HFF-Myc (cell line): Measurements from ENCODE around the gene DDX6.
"Not testable (repeated sequence)": the region's sequence is repeated elsewhere in the genome, so short reads cannot be mapped to it uniquely, and the experiment has no call there.

Source experiments
- DNase-seq: peaks from one replicate; pipeline ENCODE4 v3.0.0-alpha.2; 2011; ENCODE audit warnings: low read depth; ENCODE audit errors: extremely low read depth
- H3K4me3 ChIP-seq: replicated peaks from 2 replicates; pipeline ENCODE4 v1.5.1; 2011; ENCODE audit warnings: low read depth, mild to moderate bottlenecking, control low read depth, low read length
- TF ChIP-seq, protein P1 (sequence below): IDR thresholded peaks from 2 replicates; pipeline ENCODE4 v1.5.1; 2012; ENCODE audit warnings: mild to moderate bottlenecking, low read depth, low read length, control low read depth; ENCODE audit errors: missing control alignments

DDX6 gene

GRCh38 chr11:118820412-118821357, 29.7 kb upstream of the DDX6 start:
- DNase-seq = no peak
- no peak overlapping the region for H3K4me3 ChIP-seq
- TF ChIP-seq, protein P1, sequence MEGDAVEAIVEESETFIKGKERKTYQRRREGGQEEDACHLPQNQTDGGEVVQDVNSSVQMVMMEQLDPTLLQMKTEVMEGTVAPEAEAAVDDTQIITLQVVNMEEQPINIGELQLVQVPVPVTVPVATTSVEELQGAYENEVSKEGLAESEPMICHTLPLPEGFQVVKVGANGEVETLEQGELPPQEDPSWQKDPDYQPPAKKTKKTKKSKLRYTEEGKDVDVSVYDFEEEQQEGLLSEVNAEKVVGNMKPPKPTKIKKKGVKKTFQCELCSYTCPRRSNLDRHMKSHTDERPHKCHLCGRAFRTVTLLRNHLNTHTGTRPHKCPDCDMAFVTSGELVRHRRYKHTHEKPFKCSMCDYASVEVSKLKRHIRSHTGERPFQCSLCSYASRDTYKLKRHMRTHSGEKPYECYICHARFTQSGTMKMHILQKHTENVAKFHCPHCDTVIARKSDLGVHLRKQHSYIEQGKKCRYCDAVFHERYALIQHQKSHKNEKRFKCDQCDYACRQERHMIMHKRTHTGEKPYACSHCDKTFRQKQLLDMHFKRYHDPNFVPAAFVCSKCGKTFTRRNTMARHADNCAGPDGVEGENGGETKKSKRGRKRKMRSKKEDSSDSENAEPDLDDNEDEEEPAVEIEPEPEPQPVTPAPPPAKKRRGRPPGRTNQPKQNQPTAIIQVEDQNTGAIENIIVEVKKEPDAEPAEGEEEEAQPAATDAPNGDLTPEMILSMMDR = no peak

GRCh38 chr11:118820025-118820379, 29.0 kb upstream of the DDX6 start:
- DNase-seq, H3K4me3 ChIP-seq: not testable (repeated sequence)

- no peak for DNase-seq
- TF ChIP-seq, protein P1 = no peak
- H3K4me3 ChIP-seq = no peak overlapping the region
Measured at GRCh38 chr11:118819334-118820024, 28.5 kb upstream of the DDX6 start.

- no peak for DNase-seq
- TF ChIP-seq, protein P1 = no peak
- H3K4me3 ChIP-seq = no peak overlapping the region
Measured at GRCh38 chr11:118818130-118818529, 27.2 kb upstream of the DDX6 start.

- DNase-seq = no peak
- TF ChIP-seq, protein P1 = no peak
- no peak overlapping the region for H3K4me3 ChIP-seq
Measured at GRCh38 chr11:118813551-118813950, 22.6 kb upstream of the DDX6 start.

- no peak overlapping the region for H3K4me3 ChIP-seq
- no peak for DNase-seq
- TF ChIP-seq, protein P1 = no peak
Measured at GRCh38 chr11:118812485-118812884, 21.5 kb upstream of the DDX6 start.

DNA sequence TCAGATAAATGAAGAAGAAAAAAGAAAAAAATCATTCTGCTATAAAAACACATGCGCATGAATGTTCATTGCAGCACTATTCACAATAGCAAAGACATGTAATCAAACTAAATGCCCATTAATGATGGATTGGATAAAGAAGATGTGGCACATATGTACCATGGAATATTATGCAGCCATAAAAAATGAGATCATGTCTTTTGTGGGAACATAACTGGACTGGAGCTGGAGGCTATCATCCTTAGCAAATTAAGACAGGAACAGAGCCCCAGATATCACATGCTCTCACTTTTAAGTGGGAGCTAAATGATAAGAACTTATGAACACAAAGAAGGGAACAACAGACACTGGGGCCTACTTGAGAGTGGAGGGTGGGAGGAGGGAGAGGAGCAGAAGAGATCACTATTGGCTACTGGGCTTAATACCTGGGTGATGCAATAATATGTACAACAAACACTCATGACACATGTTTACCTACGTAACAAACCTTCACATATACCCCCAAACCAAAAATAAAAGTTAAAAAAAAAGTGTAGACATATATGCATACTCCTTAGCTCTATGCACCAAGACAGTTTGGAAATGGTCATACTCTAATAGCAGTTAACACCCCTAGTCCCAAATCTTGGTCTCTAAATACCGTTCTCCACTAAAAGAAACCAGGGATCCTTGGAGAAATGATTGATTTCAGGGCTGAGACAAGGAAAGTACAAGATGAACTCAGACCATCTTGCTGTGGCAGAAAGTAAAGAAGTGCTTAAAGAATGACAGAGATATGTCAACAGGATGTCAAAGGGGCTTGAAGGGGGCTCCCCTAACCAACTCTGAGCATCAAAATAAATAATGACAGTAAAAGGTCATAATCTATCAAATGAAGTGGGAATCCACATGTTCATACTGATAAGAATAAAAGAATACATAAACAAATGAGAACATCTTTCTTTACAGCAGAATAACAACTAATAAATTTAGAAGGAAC, 17.1 kb upstream of the DDX6 start:
- no peak overlapping the region for H3K4me3 ChIP-seq
- no peak for DNase-seq
- TF ChIP-seq, protein P1 = no peak
